ENCODE measurements around the gene DSTYK.

Gene DSTYK

GRCh38 chr1:205121660-205122488, 89.6 kb downstream of the DSTYK start, which contains the start of gene RBBP5:
TSS of gene RBBP5 (minus strand) at chr1:205121978. CDS start at chr1:205121873, 105 bp downstream.
- peak; percentile 99 for ATAC-seq (ENCODE audit: low read depth)
- H3K27me3 ChIP-seq (ENCODE audit: insufficient read depth, poor library complexity, severe bottlenecking) = no peaks in the 10 kb centered on the region
- H3K27ac ChIP-seq (ENCODE audit: poor library complexity, severe bottlenecking) = peak within 1 kb of the TSS; percentile 48
- peak; percentile 90 for TF ChIP-seq CTCF (IDR thresholded peaks at IDR 0.05; ENCODE audit: poor library complexity, severe bottlenecking)
- peaks cover 8% of the 10 kb centered on the region for H3K4me1 ChIP-seq (ENCODE audit: insufficient read depth, poor library complexity, severe bottlenecking)
- peak within 1 kb of the TSS; percentile 77 for H3K4me3 ChIP-seq (ENCODE audit: severe bottlenecking)
- peaks cover 22% of the 10 kb centered on the region for H3K36me3 ChIP-seq (ENCODE audit: low read depth)
- H3K9me3 ChIP-seq (ENCODE audit: severe bottlenecking) = no peaks in the 10 kb centered on the region
- DNase-seq (ENCODE audit: low spot score) = peak; percentile 93

- Histone ChIP-seq H3K27me3 (ENCODE audit: insufficient read depth, poor library complexity, severe bottlenecking) (no peaks in the 10 kb centered on the region), H3K9me3 (ENCODE audit: severe bottlenecking) (no peaks in the 10 kb centered on the region), H3K27ac (ENCODE audit: poor library complexity, severe bottlenecking) (no peak overlapping the region), H3K36me3 (ENCODE audit: low read depth) (peaks cover 52% of the 10 kb centered on the region), H3K4me3 (ENCODE audit: severe bottlenecking) (no peak overlapping the region), H3K4me1 (ENCODE audit: insufficient read depth, poor library complexity, severe bottlenecking) (peaks cover 8% of the 10 kb centered on the region)
- no peak for TF ChIP-seq CTCF (IDR thresholded peaks at IDR 0.05; ENCODE audit: poor library complexity, severe bottlenecking)
- DNase-seq (ENCODE audit: low spot score) = no peak
- no peak for ATAC-seq (ENCODE audit: low read depth)
Observed at GRCh38 chr1:205118752-205119151, 92.8 kb downstream of the DSTYK start.

- no peak overlapping the region for H3K4me3 ChIP-seq (ENCODE audit: severe bottlenecking)
- H3K9me3 ChIP-seq (ENCODE audit: severe bottlenecking) = no peaks in the 10 kb centered on the region
- ATAC-seq (ENCODE audit: low read depth) (no peak), DNase-seq (ENCODE audit: low spot score) (no peak)
- no peaks in the 10 kb centered on the region for H3K27me3 ChIP-seq (ENCODE audit: insufficient read depth, poor library complexity, severe bottlenecking)
- no peaks in the 10 kb centered on the region for H3K4me1 ChIP-seq (ENCODE audit: insufficient read depth, poor library complexity, severe bottlenecking)
- peaks cover 65% of the 10 kb centered on the region for H3K36me3 ChIP-seq (ENCODE audit: low read depth)
- no peak overlapping the region for H3K27ac ChIP-seq (ENCODE audit: poor library complexity, severe bottlenecking)
- TF ChIP-seq CTCF (IDR thresholded peaks at IDR 0.05; ENCODE audit: poor library complexity, severe bottlenecking) = no peak
Observed at GRCh38 chr1:205111354-205111753, 100.1 kb downstream of the DSTYK start.

- TF ChIP-seq CTCF (IDR thresholded peaks at IDR 0.05; ENCODE audit: poor library complexity, severe bottlenecking) = no peak
- Histone ChIP-seq H3K4me3 (ENCODE audit: severe bottlenecking) (no peak overlapping the region), H3K36me3 (ENCODE audit: low read depth) (peaks cover 65% of the 10 kb centered on the region), H3K27me3 (ENCODE audit: insufficient read depth, poor library complexity, severe bottlenecking) (no peaks in the 10 kb centered on the region), H3K4me1 (ENCODE audit: insufficient read depth, poor library complexity, severe bottlenecking) (no peaks in the 10 kb centered on the region), H3K9me3 (ENCODE audit: severe bottlenecking) (no peaks in the 10 kb centered on the region), H3K27ac (ENCODE audit: poor library complexity, severe bottlenecking) (no peak overlapping the region)
- DNase-seq (ENCODE audit: low spot score) (no peak), ATAC-seq (ENCODE audit: low read depth) (no peak)
Observed at GRCh38 chr1:205109711-205110110, 101.8 kb downstream of the DSTYK start.

- DNase-seq (ENCODE audit: low spot score) (no peak), ATAC-seq (ENCODE audit: low read depth) (no peak)
- Histone ChIP-seq H3K36me3 (ENCODE audit: low read depth) (peaks cover 65% of the 10 kb centered on the region), H3K27ac (ENCODE audit: poor library complexity, severe bottlenecking) (no peak overlapping the region), H3K27me3 (ENCODE audit: insufficient read depth, poor library complexity, severe bottlenecking) (no peaks in the 10 kb centered on the region), H3K4me3 (ENCODE audit: severe bottlenecking) (no peak overlapping the region), H3K9me3 (ENCODE audit: severe bottlenecking) (no peaks in the 10 kb centered on the region), H3K4me1 (ENCODE audit: insufficient read depth, poor library complexity, severe bottlenecking) (no peaks in the 10 kb centered on the region)
- no peak for TF ChIP-seq CTCF (IDR thresholded peaks at IDR 0.05; ENCODE audit: poor library complexity, severe bottlenecking)
Observed at GRCh38 chr1:205109269-205109668, 102.2 kb downstream of the DSTYK start.

All from RWPE2 (cell line).